Measurements from ENCODE around the gene MMP14. TPM values are rescaled to one million over a fixed set of nuclear protein-coding genes. Genes with fewer than 3 reads are reported as not detected.

Gene MMP14
- total and polyA plus RNA-seq, 11 donors, result 14.0 to 90.6 (median 24.8) TPM

DNA sequence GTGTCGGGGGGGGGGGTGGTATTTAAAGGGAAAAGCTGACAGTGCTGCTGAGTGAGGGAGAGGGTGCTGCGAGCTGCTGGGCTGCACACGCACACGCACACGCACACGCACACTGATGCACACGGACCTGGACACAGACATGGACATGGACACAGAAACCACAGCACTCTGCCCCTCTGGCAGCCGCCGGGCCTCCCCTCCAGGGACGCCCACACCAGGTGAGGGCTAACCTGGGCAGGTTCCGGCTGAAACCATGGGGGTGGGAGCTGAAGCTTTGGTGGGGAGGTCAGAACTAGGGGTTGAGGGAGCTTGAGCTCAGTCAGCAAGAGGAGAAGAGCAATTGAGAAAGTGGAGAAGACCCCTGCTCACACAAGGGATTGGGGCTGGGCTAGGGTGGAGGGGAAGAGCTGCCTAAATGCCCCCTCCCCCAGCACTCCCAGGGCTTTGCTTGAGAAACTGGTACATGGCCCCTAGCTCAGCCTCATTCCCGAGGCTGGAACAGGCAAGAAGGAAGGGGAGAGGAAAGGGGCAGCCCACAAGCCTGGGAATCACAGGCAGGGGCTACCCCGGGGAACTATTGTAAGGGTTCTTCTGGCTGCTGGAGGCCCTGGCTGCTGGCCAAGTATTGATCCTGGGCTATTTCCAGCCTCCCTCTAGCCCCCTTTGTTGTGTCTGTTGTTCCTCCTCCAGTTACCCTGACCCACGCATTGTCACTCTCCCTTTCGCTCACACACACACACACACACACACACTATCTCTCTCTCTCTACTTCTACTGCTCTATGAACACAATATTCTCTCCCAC, 47.0 kb downstream of the MMP14 start, which contains the start of gene REM2:
TSS of gene REM2 (plus strand) at position 50 of the 804 bp plus-strand sequence. CDS start at position 116, 66 bp downstream.
- no peak for ATAC-seq
- WGBS, 4 donors, result 26 to 34% (median 30%) methylated on average over 14 to 15 of the region's 15 CpGs

DNA sequence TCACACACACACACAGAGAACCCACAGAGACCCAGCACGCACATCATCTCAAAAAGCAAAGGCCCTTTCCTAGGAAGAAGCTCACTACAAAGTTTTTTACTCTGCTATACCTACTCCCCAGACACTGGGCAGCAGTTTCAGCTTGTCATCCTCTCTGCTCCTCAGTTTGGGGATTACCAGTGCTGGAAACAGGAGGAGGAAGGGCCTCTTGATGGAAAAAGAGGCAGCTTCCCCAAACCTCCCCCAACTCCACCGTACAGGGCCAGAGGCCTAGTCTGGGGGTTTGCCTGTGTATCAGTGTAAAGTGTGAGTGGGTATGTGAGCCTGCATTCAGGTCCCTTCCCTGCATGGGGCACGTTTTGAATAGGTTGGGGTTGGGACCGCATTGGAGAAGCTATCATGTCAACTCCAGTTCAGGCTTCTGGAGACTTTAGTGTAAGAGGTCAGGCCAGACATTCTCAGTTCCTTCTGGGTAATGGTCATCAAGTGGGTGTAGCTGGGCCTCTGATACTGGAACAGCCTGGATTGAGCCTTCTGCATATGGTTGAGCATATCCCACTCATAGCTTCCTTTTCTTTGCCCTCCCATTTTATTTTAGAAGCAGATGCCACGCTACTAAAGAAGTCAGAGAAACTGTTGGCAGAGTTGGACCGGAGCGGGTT, 47.8 kb downstream of the MMP14 start:
- Histone ChIP-seq H3K36me3 (peaks cover 0 to 7% (median 0%) of the 10 kb centered on the region in 9 donors), H3K27me3 (no peaks in the 10 kb centered on the region), H3K9me3 (no peaks in the 10 kb centered on the region), H3K4me1 (peaks cover 0 to 28% (median 9%) of the 10 kb centered on the region in 12 donors), H3K4me3 (no peak overlapping the region), H3K27ac (no peak overlapping the region)
- ATAC-seq (no peak), DNase-seq (no peak)
- intact Hi-C loops (cut with DNase I), result no loop called here
- TF ChIP-seq, protein P1, sequence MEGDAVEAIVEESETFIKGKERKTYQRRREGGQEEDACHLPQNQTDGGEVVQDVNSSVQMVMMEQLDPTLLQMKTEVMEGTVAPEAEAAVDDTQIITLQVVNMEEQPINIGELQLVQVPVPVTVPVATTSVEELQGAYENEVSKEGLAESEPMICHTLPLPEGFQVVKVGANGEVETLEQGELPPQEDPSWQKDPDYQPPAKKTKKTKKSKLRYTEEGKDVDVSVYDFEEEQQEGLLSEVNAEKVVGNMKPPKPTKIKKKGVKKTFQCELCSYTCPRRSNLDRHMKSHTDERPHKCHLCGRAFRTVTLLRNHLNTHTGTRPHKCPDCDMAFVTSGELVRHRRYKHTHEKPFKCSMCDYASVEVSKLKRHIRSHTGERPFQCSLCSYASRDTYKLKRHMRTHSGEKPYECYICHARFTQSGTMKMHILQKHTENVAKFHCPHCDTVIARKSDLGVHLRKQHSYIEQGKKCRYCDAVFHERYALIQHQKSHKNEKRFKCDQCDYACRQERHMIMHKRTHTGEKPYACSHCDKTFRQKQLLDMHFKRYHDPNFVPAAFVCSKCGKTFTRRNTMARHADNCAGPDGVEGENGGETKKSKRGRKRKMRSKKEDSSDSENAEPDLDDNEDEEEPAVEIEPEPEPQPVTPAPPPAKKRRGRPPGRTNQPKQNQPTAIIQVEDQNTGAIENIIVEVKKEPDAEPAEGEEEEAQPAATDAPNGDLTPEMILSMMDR (IDR thresholded peaks at IDR 0.05), result no peak
- 87 to 91% (median 90%) methylated on average over 5 to 7 of the region's 7 CpGs for WGBS, 4 donors

More for the DNA sequence above, 47.0 kb downstream of the MMP14 start, which contains the start of gene REM2:
- TF ChIP-seq, protein P1 (IDR thresholded peaks at IDR 0.05), result no peak
- no peak for TF ChIP-seq POLR2A (IDR thresholded peaks at IDR 0.05)
- H3K4me3 ChIP-seq, result no peak within 1 kb of the TSS
- peaks cover 0 to 28% (median 9%) of the 10 kb centered on the region in 12 donors for H3K4me1 ChIP-seq
- H3K27me3 ChIP-seq, result no peaks in the 10 kb centered on the region
- DNase-seq, result no peak
- intact Hi-C loops (cut with DNase I), result no loop called here
- peaks cover 0 to 15% (median 4%) of the 10 kb centered on the region in 9 donors for H3K36me3 ChIP-seq
- H3K9me3 ChIP-seq, result no peaks in the 10 kb centered on the region
- no peak within 1 kb of the TSS for H3K27ac ChIP-seq

DNA sequence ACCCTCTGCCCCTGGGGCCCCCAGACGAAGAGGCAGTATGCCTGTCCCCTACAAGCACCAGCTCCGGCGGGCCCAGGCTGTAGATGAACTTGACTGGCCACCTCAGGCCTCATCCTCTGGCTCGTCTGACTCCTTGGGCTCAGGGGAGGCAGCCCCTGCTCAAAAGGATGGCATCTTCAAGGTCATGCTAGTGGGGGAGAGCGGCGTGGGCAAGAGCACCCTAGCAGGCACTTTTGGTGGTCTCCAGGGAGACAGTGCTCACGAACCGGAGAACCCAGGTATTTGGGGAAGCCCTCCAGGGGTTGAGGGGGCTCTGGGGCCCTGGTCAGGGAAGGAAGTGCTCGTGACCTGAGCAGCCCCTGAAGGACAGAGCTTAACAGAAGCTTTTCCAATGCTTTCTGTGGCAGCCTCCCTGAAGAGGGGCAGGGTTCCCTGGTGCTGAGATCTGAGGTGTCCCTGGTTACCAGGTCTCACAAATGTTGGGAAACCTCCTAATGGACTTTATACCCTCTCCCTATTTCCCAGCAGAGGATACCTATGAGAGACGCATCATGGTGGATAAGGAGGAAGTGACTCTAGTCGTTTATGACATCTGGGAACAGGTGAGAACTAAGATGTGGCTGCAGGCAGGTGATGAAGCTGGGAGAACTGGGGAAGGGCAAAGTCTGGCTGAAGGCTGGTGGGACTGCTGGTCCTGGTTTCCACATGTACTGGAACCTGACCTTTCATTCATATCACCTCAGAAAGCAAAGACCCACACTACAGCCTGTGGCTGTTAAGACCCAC, 48.5 kb downstream of the MMP14 start:
- H3K9me3 ChIP-seq, result no peaks in the 10 kb centered on the region
- 91 to 95% (median 91%) methylated on average over 8 to 11 of the region's 11 CpGs for WGBS, 4 donors
- TF ChIP-seq, protein P1 (IDR thresholded peaks at IDR 0.05), result no peak
- TF ChIP-seq POLR2A (IDR thresholded peaks at IDR 0.05), result no peak
- H3K27ac ChIP-seq, result no peak overlapping the region
- H3K36me3 ChIP-seq, result no peaks in the 10 kb centered on the region
- DNase-seq (no peak), ATAC-seq (no peak)
- no peak overlapping the region for H3K4me3 ChIP-seq
- peaks cover 0 to 28% (median 9%) of the 10 kb centered on the region in 12 donors for H3K4me1 ChIP-seq
- intact Hi-C loops (cut with DNase I), result no loop called here
- no peaks in the 10 kb centered on the region for H3K27me3 ChIP-seq

Measured in heart left ventricle (tissue), 16 donors.